DOHH2 (cell line): ENCODE measurements around the gene C1orf87.

Experiments
- H3F3A ChIP-seq: fragments of 200-600 bp; sonication (generic), shearing (Covaris generic); 2 replicates; pipeline ENCODE4 v1.6.0; 2016; ENCODE audit warnings: antibody characterized with exemption, mild to moderate bottlenecking; ENCODE audit not compliant: control insufficient read depth, insufficient read depth
- H3K27ac ChIP-seq: fragments of 200-600 bp; sonication (generic); 2 replicates; pipeline ENCODE4 v1.5.1; 2014; ENCODE audit warnings: low read depth, mild to moderate bottlenecking, low read length, moderate library complexity
- H3K27me3 ChIP-seq: fragments of 200-600 bp; sonication (generic); 2 replicates; pipeline ENCODE4 v1.6.1; 2014; ENCODE audit warnings: mild to moderate bottlenecking, low read length, mixed read lengths; ENCODE audit not compliant: control insufficient read depth
- H3K36me3 ChIP-seq: fragments of 200-600 bp; sonication (generic); 2 replicates; pipeline ENCODE4 v1.6.1; 2014; ENCODE audit warnings: mild to moderate bottlenecking, low read length, moderate library complexity, mixed read lengths; ENCODE audit not compliant: control insufficient read depth
- H3K4me1 ChIP-seq: fragments of 200-600 bp; sonication (generic); 2 replicates; pipeline ENCODE4 v1.6.1; 2014; ENCODE audit warnings: mild to moderate bottlenecking, low read length, mixed read lengths; ENCODE audit not compliant: control insufficient read depth
- H3K4me2 ChIP-seq: fragments of 200-600 bp; sonication (generic); 2 replicates; pipeline ENCODE4 v1.6.0; 2014; ENCODE audit warnings: mild to moderate bottlenecking, low read length, moderate library complexity
- H3K4me3 ChIP-seq: fragments of 200-600 bp; sonication (generic); 2 replicates; pipeline ENCODE4 v1.5.1; 2014; ENCODE audit warnings: mild to moderate bottlenecking, low read length, mixed read lengths
- H3K79me2 ChIP-seq: fragments of 200-600 bp; sonication (generic); 2 replicates; pipeline ENCODE4 v1.6.1; 2014; ENCODE audit warnings: mild to moderate bottlenecking, low read length, mixed read lengths; ENCODE audit not compliant: control insufficient read depth
- H3K9me2 ChIP-seq: fragments of 200-600 bp; sonication (generic); replicated peaks from 2 replicates; pipeline ENCODE4 v1.6.1; 2014; ENCODE audit warnings: mild to moderate bottlenecking, low read length, mixed read lengths; ENCODE audit not compliant: control insufficient read depth
- H3K9me3 ChIP-seq: fragments of 200-600 bp; sonication (generic); 2 replicates; pipeline ENCODE4 v1.6.1; 2014; ENCODE audit warnings: antibody characterized with exemption, low read length, mixed read lengths; ENCODE audit not compliant: control insufficient read depth, insufficient read depth
- H4K20me1 ChIP-seq: fragments of 200-600 bp; sonication (generic); 2 replicates; pipeline ENCODE4 v1.6.0; 2014; ENCODE audit warnings: low read depth, mild to moderate bottlenecking, antibody characterized with exemption, low read length, moderate library complexity; ENCODE audit not compliant: control insufficient read depth, insufficient read depth
- CTCF ChIP-seq: fragments of 200-600 bp; sonication (generic); IDR thresholded peaks from one replicate; pipeline ENCODE4 v1.5.1; 2014; ENCODE audit warnings: antibody characterized with exemption, mild to moderate bottlenecking, low read depth, low read length; ENCODE audit not compliant: poor library complexity, severe bottlenecking
- EZH2phosphoT487 ChIP-seq: fragments of 200-600 bp; sonication (generic); IDR thresholded peaks from 2 replicates; pipeline ENCODE4 v1.6.1; 2017; ENCODE audit warnings: borderline replicate concordance, mild to moderate bottlenecking, antibody characterized with exemption, low read length, moderate library complexity, mixed read lengths

The C1orf87 gene

GRCh38 chr1:60036856-60037460 is 36.6 kb downstream of the C1orf87 start:
- no peaks in the 10 kb centered on the region for H3K9me2 ChIP-seq
- H3K4me3 ChIP-seq = no peak overlapping the region
- no peaks in the 10 kb centered on the region for H3K4me1 ChIP-seq
- H3K27ac ChIP-seq = no peak overlapping the region
- no peak overlapping the region for H3K4me2 ChIP-seq
- H4K20me1 ChIP-seq = no peaks in the 10 kb centered on the region
- no peaks in the 10 kb centered on the region for H3K27me3 ChIP-seq
- H3F3A ChIP-seq = no peaks in the 10 kb centered on the region
- H3K36me3 ChIP-seq = no peaks in the 10 kb centered on the region
- no peak for TF ChIP-seq EZH2phosphoT487
- TF ChIP-seq CTCF = no peak
- H3K79me2 ChIP-seq = no peaks in the 10 kb centered on the region
- H3K9me3 ChIP-seq = no peaks in the 10 kb centered on the region

- H3K27ac ChIP-seq = no peak overlapping the region
- no peaks in the 10 kb centered on the region for H3K36me3 ChIP-seq
- no peaks in the 10 kb centered on the region for H4K20me1 ChIP-seq
- H3K9me3 ChIP-seq = no peaks in the 10 kb centered on the region
- no peaks in the 10 kb centered on the region for H3F3A ChIP-seq
- TF ChIP-seq CTCF (no peak), EZH2phosphoT487 (no peak)
- no peaks in the 10 kb centered on the region for H3K27me3 ChIP-seq
- H3K4me3 ChIP-seq = no peak overlapping the region
- no peaks in the 10 kb centered on the region for H3K79me2 ChIP-seq
- H3K9me2 ChIP-seq = no peaks in the 10 kb centered on the region
- H3K4me2 ChIP-seq = no peak overlapping the region
- no peaks in the 10 kb centered on the region for H3K4me1 ChIP-seq
Measured at GRCh38 chr1:60035921-60036320, 37.6 kb downstream of the C1orf87 start.

GRCh38 chr1:60034999-60035398 is 38.6 kb downstream of the C1orf87 start:
- no peaks in the 10 kb centered on the region for H3K4me1 ChIP-seq
- no peak overlapping the region for H3K4me3 ChIP-seq
- H3K36me3 ChIP-seq = no peaks in the 10 kb centered on the region
- H4K20me1 ChIP-seq = no peaks in the 10 kb centered on the region
- no peaks in the 10 kb centered on the region for H3K27me3 ChIP-seq
- no peak overlapping the region for H3K27ac ChIP-seq
- no peaks in the 10 kb centered on the region for H3K79me2 ChIP-seq
- TF ChIP-seq CTCF (no peak), EZH2phosphoT487 (no peak)
- no peaks in the 10 kb centered on the region for H3F3A ChIP-seq
- H3K9me2 ChIP-seq = no peaks in the 10 kb centered on the region
- H3K9me3 ChIP-seq = no peaks in the 10 kb centered on the region
- H3K4me2 ChIP-seq = no peak overlapping the region
